ENCODE measurements around the gene AUTS2.
A peak's percentile ranks its signal among the peaks of the same experiment; 100 is the strongest.

The AUTS2 gene

GRCh38 chr7:69864274-69864673, 266.0 kb downstream of the AUTS2 start:
- ChIA-PET CTCF (no interaction called here), POLR2A (interaction anchor here (0.6 kb wide), 1 partner anchor 9 kb away, joined by 4 read pairs; no protein-coding TSS in a partner anchor)
- no peaks in the 10 kb centered on the region for H3K9me3 ChIP-seq (ENCODE audit: control insufficient read depth, insufficient read depth, low read depth, low read length)
- H3K4me1 ChIP-seq (ENCODE audit: control insufficient read depth, insufficient read depth, low read length), result peaks cover 43% of the 10 kb centered on the region
- H3K27ac ChIP-seq (ENCODE audit: extremely low read depth, low read depth, low read length), result no peak overlapping the region
- no peak overlapping the region for H3K4me3 ChIP-seq (ENCODE audit: low read depth, low read length)
- TF ChIP-seq OSR2 (tag by site-specific recombination; IDR thresholded peaks at IDR 0.05), result peak; percentile 24; the same call in 1 of the 2 replicates
- TF ChIP-seq FEZF1 (tag by site-specific recombination; IDR thresholded peaks at IDR 0.05), result 0 out of 2 replicates have a peak, but pooled peaks have one; percentile 61
- TF ChIP-seq, protein P1, sequence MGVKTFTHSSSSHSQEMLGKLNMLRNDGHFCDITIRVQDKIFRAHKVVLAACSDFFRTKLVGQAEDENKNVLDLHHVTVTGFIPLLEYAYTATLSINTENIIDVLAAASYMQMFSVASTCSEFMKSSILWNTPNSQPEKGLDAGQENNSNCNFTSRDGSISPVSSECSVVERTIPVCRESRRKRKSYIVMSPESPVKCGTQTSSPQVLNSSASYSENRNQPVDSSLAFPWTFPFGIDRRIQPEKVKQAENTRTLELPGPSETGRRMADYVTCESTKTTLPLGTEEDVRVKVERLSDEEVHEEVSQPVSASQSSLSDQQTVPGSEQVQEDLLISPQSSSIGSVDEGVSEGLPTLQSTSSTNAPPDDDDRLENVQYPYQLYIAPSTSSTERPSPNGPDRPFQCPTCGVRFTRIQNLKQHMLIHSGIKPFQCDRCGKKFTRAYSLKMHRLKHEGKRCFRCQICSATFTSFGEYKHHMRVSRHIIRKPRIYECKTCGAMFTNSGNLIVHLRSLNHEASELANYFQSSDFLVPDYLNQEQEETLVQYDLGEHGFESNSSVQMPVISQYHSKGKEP (tag by site-specific recombination; IDR thresholded peaks at IDR 0.05), result peak; percentile 48; the same call in 1 of the 2 replicates
- TF ChIP-seq KLF1 (tag by site-specific recombination; IDR thresholded peaks at IDR 0.05), result peak; percentile 52
- TF ChIP-seq SP7 (tag by site-specific recombination; IDR thresholded peaks at IDR 0.05), result no peak
- H3K36me3 ChIP-seq (ENCODE audit: control insufficient read depth in 2 of 2, insufficient read depth in 1 of 2, low read length in 2 of 2), result no peaks in the 10 kb centered on the region

- no peak overlapping the region for H3K4me3 ChIP-seq (ENCODE audit: low read depth, low read length)
- H3K36me3 ChIP-seq (ENCODE audit: control insufficient read depth in 2 of 2, insufficient read depth in 1 of 2, low read length in 2 of 2), result no peaks in the 10 kb centered on the region
- TF ChIP-seq ZNF214 (tag by site-specific recombination; IDR thresholded peaks at IDR 0.05; ENCODE audit: borderline replicate concordance), result no peak
- TF ChIP-seq, protein P2, sequence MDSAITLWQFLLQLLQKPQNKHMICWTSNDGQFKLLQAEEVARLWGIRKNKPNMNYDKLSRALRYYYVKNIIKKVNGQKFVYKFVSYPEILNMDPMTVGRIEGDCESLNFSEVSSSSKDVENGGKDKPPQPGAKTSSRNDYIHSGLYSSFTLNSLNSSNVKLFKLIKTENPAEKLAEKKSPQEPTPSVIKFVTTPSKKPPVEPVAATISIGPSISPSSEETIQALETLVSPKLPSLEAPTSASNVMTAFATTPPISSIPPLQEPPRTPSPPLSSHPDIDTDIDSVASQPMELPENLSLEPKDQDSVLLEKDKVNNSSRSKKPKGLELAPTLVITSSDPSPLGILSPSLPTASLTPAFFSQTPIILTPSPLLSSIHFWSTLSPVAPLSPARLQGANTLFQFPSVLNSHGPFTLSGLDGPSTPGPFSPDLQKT (IDR thresholded peaks at IDR 0.05; ENCODE audit: borderline replicate concordance, low read depth, low read length), result no peak
- no peak for TF ChIP-seq ZXDB (tag by site-specific recombination; IDR thresholded peaks at IDR 0.05)
- no peak for TF ChIP-seq ZNF473 (tag by site-specific recombination; IDR thresholded peaks at IDR 0.05)
- no peak for TF ChIP-seq ZNF560 (tag by site-specific recombination; IDR thresholded peaks at IDR 0.05; ENCODE audit: borderline replicate concordance)
- TF ChIP-seq ZNF701 (tag by site-specific recombination; IDR thresholded peaks at IDR 0.05), result no peak
- TF ChIP-seq ZNF530 (tag by site-specific recombination; IDR thresholded peaks at IDR 0.05; ENCODE audit: low read depth), result no peak
- TF ChIP-seq BCL11A (tag by site-specific recombination; IDR thresholded peaks at IDR 0.05; ENCODE audit: low read depth), result no peak
- no peak for TF ChIP-seq ZNF169 (tag by site-specific recombination; IDR thresholded peaks at IDR 0.05)
- POLR2A ChIA-PET, result interaction anchor here (0.6 kb wide), 1 partner anchor 9 kb away, joined by 4 read pairs; no protein-coding TSS in a partner anchor
- no peaks in the 10 kb centered on the region for H3K9me3 ChIP-seq (ENCODE audit: control insufficient read depth, insufficient read depth, low read depth, low read length)
- peaks cover 38% of the 10 kb centered on the region for H3K4me1 ChIP-seq (ENCODE audit: control insufficient read depth, insufficient read depth, low read length)
- CTCF ChIA-PET, result no interaction called here
- no peak overlapping the region for H3K27ac ChIP-seq (ENCODE audit: extremely low read depth, low read depth, low read length)
Measured at GRCh38 chr7:69864822-69865221, 266.5 kb downstream of the AUTS2 start.

- Histone ChIP-seq H3K9me3 (ENCODE audit: control insufficient read depth, insufficient read depth, low read depth, low read length) (no peaks in the 10 kb centered on the region), H3K4me1 (ENCODE audit: control insufficient read depth, insufficient read depth, low read length) (peaks cover 33% of the 10 kb centered on the region), H3K4me3 (ENCODE audit: low read depth, low read length) (no peak overlapping the region), H3K36me3 (ENCODE audit: control insufficient read depth in 2 of 2, insufficient read depth in 1 of 2, low read length in 2 of 2) (no peaks in the 10 kb centered on the region), H3K27ac (ENCODE audit: extremely low read depth, low read depth, low read length) (no peak overlapping the region)
- ChIA-PET CTCF (no interaction called here), POLR2A (no interaction called here)
- peak; percentile 58; the same call in 1 of the 2 replicates for TF ChIP-seq ZNF549 (tag by site-specific recombination; IDR thresholded peaks at IDR 0.05)
- TF ChIP-seq ZNF664 (tag by site-specific recombination; IDR thresholded peaks at IDR 0.05), result 0 out of 2 replicates have a peak, but pooled peaks have one; percentile 27
- no peak for TF ChIP-seq ZNF548 (tag by site-specific recombination; IDR thresholded peaks at IDR 0.05)
Measured at GRCh38 chr7:69868921-69869320, 270.6 kb downstream of the AUTS2 start.
